CD4-positive, alpha-beta T cell treated with Interleukin-15 for 1 hour (primary cell): ENCODE results near the gene NFYC.
"Not testable (repeated sequence)": the region's sequence is repeated elsewhere in the genome, so short reads cannot be mapped to it uniquely, and the experiment has no call there.

Source experiments
- DNase-seq: peaks from one replicate; pipeline ENCODE4 v3.0.0-alpha.2; 2020

NFYC gene

DNA sequence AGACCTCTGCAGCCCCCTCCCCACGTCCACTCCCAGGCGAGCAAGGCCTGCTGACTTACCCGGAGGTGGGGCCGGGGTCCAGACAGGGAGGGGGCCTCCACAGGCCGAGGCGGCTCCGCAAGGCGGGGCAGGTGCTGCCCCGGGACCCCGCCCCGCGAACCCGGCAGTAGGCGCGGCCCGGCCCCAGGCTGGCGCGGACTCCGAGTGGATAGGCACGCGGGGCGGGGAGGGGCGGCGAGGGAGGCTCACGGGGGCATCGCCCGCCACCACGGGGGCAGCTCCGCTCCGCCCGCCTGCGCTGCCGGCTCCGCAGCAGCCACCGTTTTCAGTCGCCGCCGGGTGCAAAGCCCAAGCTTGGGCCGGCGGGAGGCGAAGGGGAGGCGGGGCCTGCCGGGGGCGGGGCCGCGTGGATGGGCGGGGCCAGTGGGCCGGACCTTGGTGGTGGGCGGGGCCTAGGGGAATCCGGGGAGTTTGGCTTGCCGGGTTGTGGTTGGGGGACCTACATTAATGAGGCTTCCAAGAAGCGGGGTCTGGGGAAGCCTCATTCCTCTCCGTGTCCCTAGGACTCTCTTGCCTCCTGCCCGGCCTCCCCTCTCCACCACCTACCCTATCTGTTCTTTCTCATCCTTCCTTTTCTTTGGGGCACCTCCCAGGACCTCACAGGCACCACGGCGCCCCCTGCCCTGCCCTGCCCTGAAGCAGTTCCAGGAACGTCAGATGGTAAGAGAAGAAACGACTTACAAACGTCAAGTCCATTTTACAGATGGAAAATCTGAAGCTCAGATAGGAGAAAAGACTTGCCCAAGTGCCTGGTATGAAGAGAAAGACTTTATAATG is 26.0 kb upstream of the NFYC start, which contains the start of gene RIMS3:
Gene RIMS3 (minus strand): TSS at position 348 of the 837 bp plus-strand sequence. CDS start 23,757 bp downstream, outside the sequence.
- DNase-seq, result peak; percentile 82

DNA sequence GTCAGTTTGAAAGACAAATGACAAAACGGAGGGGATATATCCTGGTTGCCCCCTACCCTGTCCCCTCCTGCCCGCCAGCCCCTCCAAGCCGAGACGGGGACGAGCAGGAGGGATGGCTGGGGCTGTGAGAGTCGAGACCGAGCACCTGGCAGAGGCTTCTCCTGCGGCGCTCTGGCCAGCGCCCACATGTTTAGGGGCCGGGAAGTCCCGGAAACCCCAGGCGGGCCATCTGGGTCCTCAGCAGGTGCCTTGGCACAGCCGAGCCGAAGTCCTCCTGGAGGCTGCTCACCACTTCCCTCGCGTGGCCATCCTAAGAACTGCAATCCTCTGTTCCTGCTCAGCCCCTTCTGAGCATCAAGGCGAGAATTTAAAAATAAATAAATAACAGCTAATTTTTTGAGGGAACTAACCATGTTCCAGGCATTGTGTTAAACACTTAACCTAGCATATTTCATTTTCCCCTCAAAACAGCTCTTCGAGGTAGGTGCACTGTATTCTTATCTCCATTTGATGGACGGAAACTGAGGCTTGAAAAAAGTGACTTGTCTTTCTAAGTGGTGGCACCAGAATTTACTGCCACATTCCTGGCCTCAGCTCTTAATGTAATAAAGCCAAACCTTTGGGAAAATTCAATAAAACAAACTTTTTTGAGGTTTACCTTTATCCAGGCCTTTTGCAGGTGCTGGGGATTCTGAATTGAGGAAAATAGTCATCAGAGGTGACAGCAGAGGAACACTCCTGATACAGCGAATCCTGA is 22.6 kb upstream of the NFYC start:
- peak; percentile 84 for DNase-seq

DNA sequence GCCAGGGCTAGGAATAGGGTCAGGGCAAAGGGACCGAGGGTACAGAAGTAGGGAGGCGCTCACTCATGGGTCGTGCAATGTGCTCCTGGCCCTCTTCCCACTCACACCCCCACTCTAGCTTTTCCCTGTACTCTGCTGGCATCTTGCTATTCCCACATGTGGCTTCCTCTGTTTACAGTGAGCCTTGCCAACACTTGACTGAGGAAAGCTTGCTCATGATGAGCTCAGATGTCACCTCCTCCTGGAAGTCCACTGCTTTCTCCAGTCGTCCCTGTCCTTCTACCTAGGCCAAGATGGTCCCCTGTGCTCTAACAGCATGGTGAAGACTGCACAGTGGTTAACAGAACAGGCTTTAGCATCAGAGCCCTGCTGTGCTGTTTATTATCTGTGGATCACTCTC is 18.1 kb upstream of the NFYC start:
- no peak for DNase-seq

DNA sequence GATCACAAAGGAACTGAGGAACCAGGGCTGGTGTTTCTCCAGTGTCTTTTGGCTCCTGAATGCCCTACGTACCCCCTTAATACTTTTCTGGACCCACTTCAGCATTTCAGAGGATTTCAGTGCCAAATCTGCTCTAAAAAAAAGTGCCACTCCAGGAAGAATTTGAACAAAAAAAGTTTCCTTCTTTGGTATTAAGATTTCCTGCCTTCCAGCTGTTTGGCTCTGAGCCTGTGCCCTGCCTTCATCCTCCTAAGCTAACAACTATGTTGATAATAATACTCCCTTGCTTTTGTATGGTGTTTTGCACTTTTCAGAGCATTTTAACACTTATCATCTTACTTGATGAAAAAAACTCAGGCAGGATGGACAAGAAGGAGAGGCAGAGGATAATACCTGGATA is 15.0 kb upstream of the NFYC start:
- DNase-seq, result no peak

DNA sequence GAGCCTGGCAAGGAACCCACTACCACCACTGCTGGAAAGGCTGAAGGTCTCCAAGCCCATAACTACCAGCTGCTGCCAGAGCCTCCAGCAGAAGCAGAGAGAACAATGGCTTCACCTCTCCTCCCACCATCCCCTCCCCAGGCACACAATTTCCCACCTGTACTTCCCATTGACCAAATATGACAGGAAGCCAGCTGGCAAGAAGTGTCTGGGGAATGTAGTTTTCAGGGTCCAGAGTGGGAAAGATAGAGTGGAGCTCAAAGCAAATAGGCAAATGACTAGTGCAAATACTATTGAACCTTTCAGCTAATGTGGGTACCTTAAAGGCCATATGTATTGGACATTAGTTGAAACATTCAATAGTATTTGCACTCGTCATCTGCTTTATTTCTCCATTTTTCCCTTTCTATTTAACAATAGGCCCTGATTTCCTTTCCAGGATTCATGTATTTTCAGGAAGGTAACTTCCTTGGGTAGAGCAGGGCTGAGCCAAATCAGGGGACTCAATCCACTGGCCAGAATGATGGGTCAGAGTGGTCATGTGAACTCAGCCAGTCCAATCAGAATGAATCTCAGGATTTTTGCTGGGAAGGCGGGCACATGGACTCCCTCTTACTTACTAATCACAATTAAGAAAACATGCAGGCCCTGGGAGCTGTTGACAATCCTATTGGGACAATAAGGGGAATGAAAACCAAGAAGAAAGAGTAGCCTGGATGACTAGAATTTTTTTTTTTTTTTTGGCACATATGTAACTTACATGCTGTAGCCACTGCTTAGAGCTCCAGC is 12.1 kb upstream of the NFYC start:
- no peak for DNase-seq

DNA sequence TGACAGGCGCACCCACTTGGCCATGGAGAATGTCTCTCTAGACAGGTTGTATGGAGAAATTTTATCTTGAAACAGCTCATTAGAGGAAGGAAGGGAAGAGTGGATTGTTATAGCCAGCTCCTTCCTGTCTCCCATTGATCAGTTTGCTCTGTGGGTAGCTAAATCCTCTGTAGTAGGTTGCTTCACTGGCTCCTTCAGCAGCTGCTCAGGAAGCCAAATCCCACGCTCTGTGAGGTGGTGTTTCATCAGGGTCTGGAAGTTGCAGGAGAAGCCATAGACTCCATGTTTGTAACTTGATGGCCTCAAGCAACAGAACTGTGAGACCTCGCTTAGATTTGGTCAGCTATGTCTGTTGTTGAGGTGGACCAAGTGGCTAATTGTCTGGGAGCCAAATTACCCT is 6.8 kb upstream of the NFYC start:
- DNase-seq, result no peak

DNA sequence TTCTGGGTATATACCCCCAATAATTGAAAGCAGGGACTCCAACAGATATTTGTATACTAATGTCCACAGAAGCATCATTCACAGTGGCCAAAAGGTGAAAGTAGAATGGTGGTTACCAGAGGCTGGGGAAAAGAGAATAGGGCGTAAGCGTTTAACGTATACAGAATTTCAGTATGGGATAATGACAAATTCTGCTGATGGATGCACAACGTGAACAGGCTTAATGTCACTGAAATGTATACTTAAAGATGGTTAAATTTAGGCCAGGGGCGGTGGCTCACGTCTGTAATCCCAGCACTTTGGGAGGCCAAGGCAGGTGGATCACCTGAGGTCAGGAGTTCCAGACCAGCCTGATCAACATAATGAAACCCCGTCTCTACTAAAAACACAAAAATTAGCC is 4.4 kb upstream of the NFYC start:
- no peak for DNase-seq

DNA sequence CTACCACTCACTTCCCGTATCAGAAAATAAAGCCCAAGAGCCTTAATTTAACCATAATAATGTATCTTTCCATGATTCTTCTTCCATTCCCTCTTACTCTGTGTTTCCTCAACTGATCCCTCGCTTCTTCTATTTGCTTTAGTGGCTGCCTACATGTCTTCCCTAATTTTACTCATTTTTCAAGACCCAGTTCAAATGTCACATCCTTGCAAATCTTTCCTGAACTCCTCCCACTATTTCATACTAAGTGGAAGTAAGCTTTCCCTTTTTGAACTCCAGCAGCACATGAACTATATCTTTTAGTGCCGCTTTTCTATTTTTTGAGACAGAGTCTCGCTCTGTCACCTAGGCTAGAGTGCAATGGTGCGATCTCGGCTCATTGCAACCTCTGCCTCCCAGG is 3.8 kb upstream of the NFYC start:
- DNase-seq, result no peak

DNA sequence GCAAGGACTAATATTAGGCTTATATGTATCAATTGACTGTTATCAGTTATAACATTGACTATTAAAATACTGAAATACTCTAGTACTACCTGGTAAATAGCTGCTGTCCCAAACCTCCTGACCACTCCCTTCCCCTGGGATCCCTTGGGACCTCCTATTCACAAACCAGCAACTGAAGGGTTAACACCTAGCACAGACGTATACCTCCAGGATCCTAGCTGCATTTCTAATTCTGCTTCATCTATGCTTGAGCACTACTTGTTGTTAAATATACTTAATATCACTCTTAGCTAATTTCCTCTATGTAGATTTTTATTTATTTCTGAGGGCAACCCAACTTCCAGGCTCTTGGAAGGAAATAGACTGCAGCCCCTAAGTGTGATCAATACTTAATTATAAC is 1.8 kb upstream of the NFYC start:
- no peak for DNase-seq

DNA sequence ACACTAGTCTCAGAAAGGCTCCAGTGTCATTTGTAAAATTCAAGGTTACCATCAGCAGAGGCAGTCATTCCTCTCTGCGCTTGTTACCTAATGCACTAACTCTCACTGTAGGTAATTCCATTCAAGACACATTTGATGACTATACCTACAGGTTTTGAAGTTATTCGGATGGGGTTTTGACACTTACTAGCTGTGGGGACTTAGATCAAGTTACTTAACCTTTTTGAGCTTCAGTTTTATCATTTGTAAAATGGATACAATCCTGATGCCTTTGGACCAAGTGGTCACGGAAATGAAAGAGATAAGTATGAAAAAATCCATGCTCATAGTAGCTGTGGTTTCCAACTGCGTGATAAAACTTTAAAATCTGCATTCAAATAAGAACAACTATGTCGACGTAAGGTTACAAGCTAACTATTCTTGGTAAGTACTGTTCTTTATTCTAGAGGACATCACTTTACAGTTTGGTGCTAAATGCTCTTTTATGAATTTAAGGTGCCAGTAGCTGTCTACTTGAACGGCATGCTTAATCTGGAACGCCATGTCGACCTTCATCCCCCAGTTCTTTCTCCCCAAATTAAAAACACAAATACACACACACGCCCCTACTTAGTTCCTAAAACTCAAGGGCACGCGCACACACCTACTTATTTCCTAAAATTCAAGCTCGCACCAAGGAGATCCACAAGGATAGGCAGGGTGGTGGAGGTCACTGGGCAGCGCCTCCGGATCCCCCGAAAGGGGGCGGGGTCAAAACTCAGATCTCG is 550 bp upstream of the NFYC start:
- no peak for DNase-seq

DNA sequence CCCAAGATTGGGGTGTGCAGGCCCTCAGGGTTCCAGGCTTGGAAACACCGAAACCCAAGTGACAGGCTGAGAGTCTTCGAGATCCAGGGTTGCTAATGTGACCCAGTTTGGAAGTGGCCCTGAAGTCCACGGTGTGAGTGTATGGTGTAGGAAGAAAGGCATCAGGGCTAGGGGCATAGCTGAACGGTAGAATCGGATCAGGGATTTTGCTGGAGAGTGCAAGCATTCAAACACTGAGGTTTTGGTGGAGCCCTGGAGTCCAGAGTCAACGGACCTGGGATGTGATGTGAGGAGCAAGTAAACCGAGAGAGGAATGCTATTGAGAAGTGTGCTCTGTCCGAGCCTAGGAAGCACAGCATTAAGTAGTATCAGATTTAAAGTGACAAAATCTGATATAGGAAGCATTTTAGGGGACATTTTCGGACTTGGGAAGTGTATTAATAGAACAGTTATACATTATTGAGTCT is 958 bp downstream of the NFYC start:
- DNase-seq, result no peak

DNA sequence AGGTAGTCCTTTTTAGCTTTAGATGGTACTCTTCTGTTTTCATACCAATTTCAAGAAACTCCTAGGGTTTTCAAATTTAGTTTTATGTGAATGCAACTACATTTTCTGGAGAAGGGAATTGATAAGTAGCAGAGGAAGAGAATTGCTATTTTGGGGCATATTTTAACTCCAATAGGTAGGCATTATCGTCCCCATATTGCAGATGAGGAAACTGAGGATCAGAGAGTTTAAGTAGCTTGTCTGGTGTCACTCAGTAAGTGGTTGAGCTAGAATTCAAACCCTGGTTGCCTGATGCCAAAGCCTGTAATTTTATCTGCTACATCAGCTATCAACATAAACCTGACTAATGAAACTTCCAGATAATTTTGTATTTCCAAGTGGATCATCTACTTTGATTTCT is 1.9 kb downstream of the NFYC start:
- no peak for DNase-seq

DNA sequence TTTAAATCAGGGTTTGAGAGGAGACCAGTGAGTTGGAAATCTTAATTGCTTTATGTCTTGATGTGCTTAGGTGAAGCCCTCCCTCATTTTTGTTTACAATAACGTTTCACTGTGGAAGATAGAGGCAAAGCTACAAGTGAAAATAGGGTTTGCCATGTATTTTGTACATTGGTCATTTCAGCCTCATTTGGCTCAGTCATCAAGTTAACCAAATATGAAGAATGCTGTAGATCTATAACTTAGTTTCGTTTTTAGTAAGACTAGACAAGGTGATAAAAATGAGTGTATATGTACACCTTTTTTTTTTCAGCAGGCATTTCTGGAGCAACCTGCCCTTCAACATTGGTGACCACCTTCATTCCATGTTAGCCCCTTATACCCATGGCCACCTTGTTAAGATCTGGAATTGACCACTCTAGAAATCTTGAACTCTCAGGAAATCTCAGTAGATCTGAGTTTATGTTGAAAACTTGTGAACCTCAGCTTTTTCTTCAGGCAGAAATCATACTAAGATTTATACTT is 2.9 kb downstream of the NFYC start:
- no peak for DNase-seq

DNA sequence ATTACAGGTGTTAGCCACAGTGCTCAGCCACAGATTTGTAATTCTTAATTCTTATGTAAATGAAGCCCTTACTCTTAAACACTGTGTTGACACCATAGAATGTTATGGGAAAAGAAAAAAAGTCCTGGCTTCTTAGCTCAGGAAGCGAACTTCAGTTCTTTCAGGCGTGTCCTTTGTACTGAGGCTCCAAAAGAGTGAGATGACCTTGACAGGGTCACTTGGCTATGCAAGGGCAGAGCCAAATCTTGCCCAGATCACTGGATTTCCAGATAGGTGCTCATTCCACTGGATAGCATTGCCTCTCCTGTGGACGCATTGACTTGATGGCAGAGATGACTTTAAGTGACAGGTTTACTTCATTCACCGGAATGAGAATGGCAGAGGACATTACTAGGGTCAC is 4.8 kb downstream of the NFYC start:
- no peak for DNase-seq

DNA sequence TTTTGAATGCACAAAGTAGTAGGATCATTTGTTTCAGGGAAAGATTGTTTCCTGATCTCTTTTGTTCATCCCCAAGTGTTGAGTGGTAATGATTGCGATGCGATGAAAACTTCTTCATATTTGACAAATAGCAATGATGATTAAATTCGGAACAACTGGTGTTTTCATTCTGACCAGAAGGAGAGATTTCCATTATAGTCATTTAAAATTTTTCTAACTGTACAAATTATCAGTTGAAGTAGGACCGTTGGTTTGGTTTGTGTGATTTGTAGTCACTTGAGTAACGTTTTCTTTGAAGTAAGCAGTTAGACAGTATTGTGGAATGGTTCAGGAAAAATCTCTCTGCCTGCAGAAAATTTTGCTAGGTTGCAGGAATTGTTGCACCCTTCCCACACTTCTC is 5.9 kb downstream of the NFYC start:
- no peak for DNase-seq

DNA sequence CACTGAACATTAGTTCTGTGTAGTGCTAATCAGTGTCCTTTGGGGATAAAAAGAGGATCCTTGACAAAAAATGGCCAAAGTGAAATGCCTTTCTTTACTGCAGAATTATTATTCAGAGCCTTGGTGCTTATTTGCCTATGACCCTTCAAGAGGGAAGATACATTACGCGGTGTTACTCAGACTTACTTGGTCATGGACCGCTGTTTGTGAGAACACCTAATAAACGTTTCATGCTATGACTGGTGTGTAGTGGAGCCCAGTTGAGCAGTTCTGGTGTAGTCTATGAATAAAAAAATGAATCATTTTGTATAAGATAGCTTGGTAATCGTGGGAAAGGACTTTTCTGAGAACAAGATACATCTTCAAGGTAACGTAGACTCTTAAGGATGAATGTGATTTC is 8.3 kb downstream of the NFYC start:
- DNase-seq, result no peak

DNA sequence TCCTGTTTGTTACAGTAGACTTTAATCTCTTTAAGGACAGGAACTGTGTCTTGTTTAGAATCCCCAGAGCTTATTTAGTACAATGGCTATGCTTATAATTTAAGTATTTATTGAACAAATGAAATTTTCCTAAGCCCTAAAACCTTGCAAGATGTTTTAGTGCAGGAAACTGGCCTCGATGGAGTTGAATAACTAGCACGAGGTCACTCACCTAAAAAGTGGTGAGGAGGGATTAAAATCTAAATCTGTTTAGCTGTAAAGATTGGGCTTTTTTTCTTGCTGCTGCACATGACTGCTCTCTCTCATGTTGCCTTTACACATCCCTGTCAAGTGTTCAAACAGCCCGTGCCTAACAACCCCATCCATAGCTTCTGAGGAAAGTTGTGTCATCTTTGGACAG is 10.2 kb downstream of the NFYC start:
- DNase-seq, result no peak

DNA sequence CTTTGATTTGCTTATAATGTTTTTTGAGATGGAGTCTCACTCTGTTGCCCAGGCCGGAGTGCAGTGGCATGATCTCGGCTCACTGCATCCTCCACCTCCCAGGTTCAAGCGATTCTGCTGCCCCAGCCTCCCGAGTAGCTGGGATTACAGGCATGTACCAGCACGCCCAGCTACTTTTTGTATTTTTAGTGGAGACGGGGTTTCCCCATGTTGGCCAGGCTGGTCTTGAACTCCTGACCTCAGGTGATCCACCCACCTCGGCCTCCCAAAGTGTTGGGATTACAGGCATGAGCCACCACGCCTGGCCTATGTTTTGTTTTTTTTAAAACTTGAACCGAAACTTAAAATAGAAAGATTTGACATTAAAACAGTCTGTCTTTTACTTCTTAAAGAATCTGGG is 11.3 kb downstream of the NFYC start:
- DNase-seq, result not testable (repeated sequence)

DNA sequence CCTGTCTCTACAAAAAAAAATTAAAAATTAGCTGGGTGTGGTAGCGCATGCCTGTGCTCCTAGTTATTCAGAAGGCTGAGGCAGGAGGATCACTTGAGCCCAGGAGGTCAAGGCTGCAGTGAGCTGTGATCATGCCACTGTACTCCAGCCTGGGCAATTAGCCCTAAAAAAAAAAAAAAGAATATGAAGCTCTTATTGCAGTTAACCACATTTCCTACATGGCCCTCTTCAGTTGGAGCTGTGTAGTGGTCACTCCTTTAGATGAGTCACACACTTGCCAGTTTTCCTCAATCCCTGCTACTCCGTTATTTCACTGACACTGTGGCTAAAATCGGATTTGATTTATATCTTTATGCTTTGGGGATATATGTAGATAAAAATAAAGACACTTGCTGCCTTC is 11.8 kb downstream of the NFYC start:
- DNase-seq, result no peak

DNA sequence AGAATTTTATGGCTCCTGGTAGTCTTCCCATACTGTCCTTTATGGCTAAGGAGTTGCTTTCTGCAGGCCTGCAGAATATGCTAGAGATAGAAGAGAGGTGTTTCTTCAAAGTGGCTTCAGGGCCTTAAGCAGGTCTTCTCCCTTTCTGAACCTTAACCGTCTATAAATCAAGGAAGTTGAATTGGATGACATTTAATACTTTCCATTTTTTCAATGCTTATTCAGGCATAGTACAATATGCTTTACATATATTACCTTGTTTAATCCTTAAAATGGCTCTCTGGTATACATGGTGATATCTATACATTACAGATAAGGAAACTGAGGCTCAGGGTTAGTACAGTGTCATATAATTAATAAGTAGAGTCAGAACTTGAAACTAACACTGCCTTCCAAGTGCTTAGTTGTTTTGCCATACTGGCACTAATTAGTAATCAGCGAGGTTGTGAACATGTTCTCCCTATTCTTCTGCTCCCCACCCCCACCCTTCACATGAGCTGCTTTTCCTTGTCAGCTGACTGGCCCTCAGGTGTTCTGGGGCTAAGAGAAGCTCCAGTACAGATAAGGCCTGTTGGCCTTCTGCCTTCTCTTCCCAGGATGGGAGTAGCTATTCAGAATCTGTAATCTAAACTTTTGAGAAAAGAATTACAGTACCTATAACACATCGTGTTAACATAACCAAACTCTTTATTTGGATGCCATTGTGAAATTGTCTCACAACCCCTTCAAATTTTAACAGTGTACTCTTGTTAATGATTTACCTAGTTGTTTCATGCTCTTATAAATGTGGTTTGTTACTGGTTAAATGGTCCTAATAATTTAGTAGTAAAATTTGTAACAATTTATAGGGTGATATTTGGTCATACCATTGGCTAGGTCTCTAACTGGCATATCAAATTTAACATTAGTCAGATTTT is 13.6 kb downstream of the NFYC start:
- DNase-seq, result no peak

DNA sequence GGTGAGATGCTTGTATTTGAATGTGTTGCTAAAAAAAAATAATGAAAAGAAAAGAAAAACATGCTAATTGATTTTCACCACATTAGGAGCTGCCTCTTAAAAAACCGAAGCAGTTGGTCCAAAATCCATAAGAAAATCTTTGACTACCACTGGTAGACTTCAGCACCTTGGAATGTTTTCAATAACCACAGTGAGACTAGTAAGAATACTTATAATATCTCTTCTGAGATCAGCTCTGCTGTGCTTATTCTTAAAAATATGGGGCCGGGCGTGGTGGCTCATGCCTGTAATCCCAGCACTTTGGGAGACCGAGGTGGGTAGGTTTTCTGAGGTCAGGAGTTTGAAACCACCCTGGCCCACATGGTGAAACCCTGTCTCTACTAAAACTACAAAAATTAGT is 15.1 kb downstream of the NFYC start:
- no peak for DNase-seq
